ENCODE results near the gene HYI. TPM values are rescaled to one million over a fixed set of nuclear protein-coding genes. Genes with fewer than 3 reads are reported as not detected.
A peak's percentile ranks its signal among the peaks of the same experiment; 100 is the strongest.

HYI gene
- total RNA-seq, 1 donor from 2014 or later = 85.5 TPM

- DNase-seq (ENCODE audit: low spot score) = no peak
Observed at GRCh38 chr1:43444151-43444828, 9.4 kb downstream of the HYI start.

GRCh38 chr1:43443197-43443946, 10.4 kb downstream of the HYI start:
- no peak for DNase-seq (ENCODE audit: low spot score)

GRCh38 chr1:43442756-43443155, 11.0 kb downstream of the HYI start:
- no peak for DNase-seq (ENCODE audit: low spot score)

- no peak for DNase-seq (ENCODE audit: low spot score)
Observed at GRCh38 chr1:43441894-43442637, 11.7 kb downstream of the HYI start.

GRCh38 chr1:43441166-43441893, 12.4 kb downstream of the HYI start:
- no peak for DNase-seq (ENCODE audit: low spot score)

DNA sequence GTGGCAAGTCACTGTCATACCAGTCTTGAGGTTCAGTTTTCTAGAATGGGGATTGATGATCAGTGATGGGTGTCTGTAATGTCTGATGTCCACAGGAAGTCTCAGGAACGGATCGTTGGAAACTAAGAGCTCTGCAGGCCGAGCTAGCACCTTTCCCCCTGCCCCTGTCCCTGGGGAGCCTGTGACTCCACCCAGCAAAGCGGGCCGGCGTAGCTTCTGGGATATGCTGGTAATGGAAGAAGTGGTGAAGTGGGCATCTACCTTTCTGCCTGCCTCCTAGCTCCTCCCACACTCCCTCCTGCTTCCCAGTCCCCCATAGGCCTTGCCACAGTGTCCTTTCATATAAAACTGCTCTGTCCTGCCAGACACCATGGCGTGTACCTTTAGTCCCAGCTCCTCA, 13.4 kb downstream of the HYI start:
- DNase-seq (ENCODE audit: low spot score) = no peak

GRCh38 chr1:43439781-43440180, 13.9 kb downstream of the HYI start:
- DNase-seq (ENCODE audit: low spot score) = no peak

GRCh38 chr1:43438953-43439581, 14.7 kb downstream of the HYI start:
- no peak for DNase-seq (ENCODE audit: low spot score)

- no peak for DNase-seq (ENCODE audit: low spot score)
Observed at GRCh38 chr1:43438576-43438952, 15.2 kb downstream of the HYI start.

DNA sequence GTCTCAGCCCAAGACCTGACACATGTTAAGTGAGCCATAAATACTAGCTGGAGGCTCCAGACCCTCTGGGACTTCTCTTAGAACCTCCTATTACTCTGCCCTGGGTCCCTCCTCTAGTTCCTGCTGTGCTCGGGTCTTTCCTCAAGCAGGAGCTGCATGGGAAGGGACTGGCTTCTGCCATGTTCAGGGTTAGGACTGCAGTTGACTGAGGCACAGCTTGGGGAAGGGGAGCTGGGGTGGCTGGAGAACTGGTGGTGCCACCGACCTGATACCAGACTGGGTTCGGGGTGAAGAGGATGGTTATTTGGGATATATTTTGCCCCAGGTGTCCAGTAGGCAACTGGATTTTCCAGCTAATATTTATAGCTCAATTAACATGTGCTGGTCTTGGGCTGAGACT, 15.7 kb downstream of the HYI start:
- no peak for DNase-seq (ENCODE audit: low spot score)

DNA sequence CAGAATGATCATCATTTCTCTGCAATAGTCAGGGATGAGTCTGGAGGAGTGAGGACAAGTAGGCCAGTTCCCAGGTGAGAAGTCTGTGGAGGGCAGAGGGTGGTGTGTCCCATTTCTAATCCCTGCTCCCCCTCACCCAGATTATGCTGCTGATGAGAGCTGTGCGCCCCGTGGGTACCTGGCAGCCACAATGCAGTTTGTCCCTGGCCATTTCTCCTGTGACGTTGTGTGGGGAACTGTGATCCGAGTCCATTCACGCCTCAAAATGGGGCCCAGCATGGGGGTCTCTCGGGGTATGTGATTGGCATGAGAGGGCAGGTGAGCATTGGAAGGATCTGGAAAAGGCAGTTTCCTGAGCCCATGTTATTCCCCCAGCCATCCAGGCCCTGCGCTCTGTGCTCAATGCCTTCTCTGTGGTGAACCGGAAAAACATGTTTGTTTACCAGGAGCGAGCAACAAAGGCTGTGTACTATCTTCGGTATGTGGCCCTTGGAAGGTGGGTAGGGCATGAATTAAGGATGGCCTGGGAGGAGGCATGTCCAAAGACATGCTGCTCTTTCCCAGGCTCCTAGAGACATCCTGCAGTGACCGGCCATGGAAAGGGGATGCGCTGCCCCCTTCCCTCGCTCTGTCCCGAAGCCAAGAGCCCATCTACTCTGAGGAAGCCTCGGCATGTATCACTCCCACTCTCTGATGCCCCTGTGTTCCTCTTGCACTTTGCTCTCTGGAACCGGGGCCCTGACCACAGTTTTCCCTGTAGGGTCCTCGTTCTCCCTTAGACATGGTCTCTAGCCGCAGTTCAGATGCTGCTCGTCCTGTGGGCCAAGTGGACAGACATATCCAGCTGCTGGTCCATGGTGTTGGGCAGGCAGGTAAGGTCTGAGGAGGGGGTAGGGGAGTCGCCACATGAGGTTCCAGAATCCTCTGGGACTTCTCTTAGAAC, 16.4 kb downstream of the HYI start:
- no peak for DNase-seq (ENCODE audit: low spot score)

- no peak for DNase-seq (ENCODE audit: low spot score)
Observed at GRCh38 chr1:43436371-43436770, 17.4 kb downstream of the HYI start.

DNA sequence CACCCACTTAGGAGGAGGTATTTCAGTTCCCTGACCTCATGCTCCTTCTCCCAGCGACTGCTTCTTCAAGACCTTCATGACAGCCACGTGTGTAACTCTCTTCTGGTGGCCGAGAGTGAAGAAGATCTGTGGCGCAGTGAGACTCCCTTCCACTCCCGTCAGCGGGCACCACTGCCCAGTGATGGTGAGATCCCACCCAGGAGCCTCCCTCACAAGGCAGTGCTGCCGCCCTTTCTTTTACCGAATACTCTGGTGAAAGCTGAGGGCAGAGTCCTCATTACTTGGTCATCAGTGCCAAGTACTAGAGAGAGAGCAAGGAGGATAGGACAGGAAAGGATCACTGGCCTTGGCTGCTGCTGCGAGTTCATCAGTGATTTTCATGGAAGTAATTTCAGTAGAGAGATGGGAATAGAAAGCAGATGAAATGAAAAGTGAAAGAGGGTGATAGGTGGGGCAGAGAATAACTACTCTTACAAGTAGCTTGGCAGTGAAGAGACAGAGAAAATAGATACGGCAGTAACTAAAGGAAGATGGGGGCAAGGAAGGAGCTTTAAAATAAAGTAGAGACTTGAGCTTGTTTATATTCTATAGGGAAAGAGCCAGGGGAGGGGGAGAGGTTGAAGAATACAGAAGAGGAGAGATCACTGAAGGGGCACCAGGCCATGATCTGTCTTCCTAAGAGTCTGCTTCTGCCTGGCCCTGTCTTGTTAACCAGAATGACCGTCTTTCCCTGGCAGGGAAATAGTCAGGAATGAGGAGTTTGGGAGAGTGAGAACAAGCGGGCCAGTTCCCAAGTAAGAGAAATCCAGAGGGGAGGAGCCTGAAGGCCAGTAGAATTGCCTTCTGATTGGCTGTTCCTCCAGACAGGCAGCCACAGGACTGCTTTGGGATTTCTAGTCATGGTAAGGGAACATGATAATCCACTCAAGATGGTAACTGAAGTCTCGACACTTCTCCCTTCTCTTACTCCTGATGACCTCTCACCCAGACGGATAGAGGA, 18.3 kb downstream of the HYI start:
- DNase-seq (ENCODE audit: low spot score) = peak; percentile 37

GRCh38 chr1:43434256-43434655, 19.5 kb downstream of the HYI start:
- no peak for DNase-seq (ENCODE audit: low spot score)

DNA sequence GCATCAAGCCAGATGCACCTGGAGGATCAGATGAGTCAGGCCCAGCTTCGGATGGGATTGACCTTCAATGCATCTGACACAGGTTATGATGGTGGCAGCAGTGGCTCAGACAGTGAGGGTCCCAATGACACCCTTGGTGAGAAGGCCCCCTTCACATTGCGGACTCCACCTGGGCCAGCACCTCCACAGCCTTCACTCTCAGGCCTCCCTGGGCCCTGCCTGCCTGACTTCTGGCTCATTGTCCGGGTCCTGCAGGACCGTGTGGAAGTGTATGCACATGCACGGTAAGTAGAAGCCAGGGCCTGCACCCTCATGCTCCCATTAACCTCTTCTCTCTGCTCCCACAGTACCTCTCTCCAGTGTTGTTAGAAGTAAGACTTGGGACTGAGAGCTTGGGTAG, 20.8 kb downstream of the HYI start:
- DNase-seq (ENCODE audit: low spot score) = no peak

- no peak for DNase-seq (ENCODE audit: low spot score)
Observed at GRCh38 chr1:43432171-43432860, 21.4 kb downstream of the HYI start.

- DNase-seq (ENCODE audit: low spot score) = no peak
Observed at GRCh38 chr1:43431676-43432075, 22.1 kb downstream of the HYI start.

DNA sequence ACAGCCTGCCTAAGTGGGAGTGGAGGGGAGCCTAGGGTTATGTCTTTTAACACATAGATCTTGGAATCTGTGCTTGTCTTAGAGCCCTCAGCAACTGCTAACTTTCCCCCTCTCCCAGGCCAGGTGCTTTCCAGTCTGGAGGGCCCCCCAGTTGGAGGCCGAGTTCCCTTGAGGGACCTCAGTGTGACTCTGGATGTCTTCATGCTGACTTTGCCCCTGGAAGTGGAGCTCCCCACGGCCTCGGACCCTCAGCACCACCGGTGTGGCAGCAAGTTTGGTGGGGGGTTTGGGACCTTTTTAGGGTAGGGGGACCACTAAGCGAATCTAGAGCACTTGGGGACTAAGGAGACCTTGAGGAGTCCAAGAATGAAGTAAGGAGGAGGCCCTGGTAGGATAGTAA, 22.9 kb downstream of the HYI start:
- DNase-seq (ENCODE audit: low spot score) = no peak

GRCh38 chr1:43427941-43428340, 25.8 kb downstream of the HYI start:
- no peak for DNase-seq (ENCODE audit: low spot score)
